ENCODE results near the gene MAN1C1.

GRCh38 chr1:25813734-25814471, 197.3 kb downstream of the MAN1C1 start:
- TF ChIP-seq EP300 (IDR thresholded peaks at IDR 0.05; ENCODE audit: borderline replicate concordance) (no peak), REST (IDR thresholded peaks at IDR 0.05; ENCODE audit: low read depth) (no peak), TAF1 (IDR thresholded peaks at IDR 0.05; ENCODE audit: low read depth) (no peak), MAX (IDR thresholded peaks at IDR 0.05) (no peak), CREB1 (IDR thresholded peaks at IDR 0.05; ENCODE audit: low read depth) (no peak)
